RWPE2 (cell line): ENCODE data around the gene TFAP2E.

ENCODE experiments used
- ATAC-seq: fragments of 200-7000 bp; cut with Tn5 transposase; 3 replicates; pipeline ENCODE4 v1.9.1; 2021; ENCODE audit warnings: low read depth
- DNase-seq: peaks from one replicate; pipeline ENCODE4 v3.0.0-alpha.2; 2020; ENCODE audit warnings: low spot score
- H3K27ac ChIP-seq: fragments of 450-650 bp; 2 replicates; pipeline ENCODE4 v1.5.1; 2017; ENCODE audit warnings: mild to moderate bottlenecking; ENCODE audit not compliant: poor library complexity, severe bottlenecking
- H3K27me3 ChIP-seq: fragments of 250-450 bp; sonication (Bioruptor Pico); 2 replicates; pipeline ENCODE4 v1.5.1; 2021; ENCODE audit warnings: mild to moderate bottlenecking, moderate library complexity; ENCODE audit not compliant: insufficient read depth, poor library complexity, severe bottlenecking
- H3K36me3 ChIP-seq: fragments of 250-450 bp; sonication (Bioruptor Pico); 2 replicates; pipeline ENCODE4 v1.5.1; 2020; ENCODE audit warnings: low read depth, mild to moderate bottlenecking, moderate library complexity
- H3K4me1 ChIP-seq: fragments of 250-450 bp; sonication (Bioruptor Pico); 2 replicates; pipeline ENCODE4 v1.5.1; 2021; ENCODE audit warnings: mild to moderate bottlenecking, moderate library complexity; ENCODE audit not compliant: insufficient read depth, poor library complexity, severe bottlenecking
- H3K4me3 ChIP-seq: fragments of 250-450 bp; sonication (Bioruptor Pico); 2 replicates; pipeline ENCODE4 v1.5.1; 2021; ENCODE audit warnings: mild to moderate bottlenecking, moderate library complexity; ENCODE audit not compliant: severe bottlenecking
- H3K9me3 ChIP-seq: fragments of 250-450 bp; sonication (Bioruptor Pico); 2 replicates; pipeline ENCODE4 v1.5.1; 2021; ENCODE audit warnings: mild to moderate bottlenecking, moderate library complexity; ENCODE audit not compliant: severe bottlenecking
- CTCF ChIP-seq: fragments of 450-650 bp; IDR thresholded peaks from one replicate; pipeline ENCODE4 v1.5.1; 2017; ENCODE audit warnings: mild to moderate bottlenecking, moderate library complexity; ENCODE audit not compliant: poor library complexity, severe bottlenecking

TFAP2E gene

GRCh38 chr1:35598895-35599294, 25.8 kb downstream of the TFAP2E start:
- no peak for TF ChIP-seq CTCF
- H3K4me3 ChIP-seq = no peak overlapping the region
- no peak overlapping the region for H3K27ac ChIP-seq
- H3K4me1 ChIP-seq = no peaks in the 10 kb centered on the region
- H3K27me3 ChIP-seq = no peaks in the 10 kb centered on the region
- peaks cover 30% of the 10 kb centered on the region for H3K36me3 ChIP-seq
- ATAC-seq (no peak), DNase-seq (no peak)
- no peaks in the 10 kb centered on the region for H3K9me3 ChIP-seq

GRCh38 chr1:35599411-35599810, 26.3 kb downstream of the TFAP2E start:
- no peaks in the 10 kb centered on the region for H3K27me3 ChIP-seq
- peaks cover 33% of the 10 kb centered on the region for H3K36me3 ChIP-seq
- TF ChIP-seq CTCF = no peak
- ATAC-seq (no peak), DNase-seq (no peak)
- no peaks in the 10 kb centered on the region for H3K9me3 ChIP-seq
- H3K4me1 ChIP-seq = no peaks in the 10 kb centered on the region
- H3K4me3 ChIP-seq = no peak overlapping the region
- no peak overlapping the region for H3K27ac ChIP-seq

GRCh38 chr1:35600593-35600992, 27.5 kb downstream of the TFAP2E start:
- Histone ChIP-seq H3K27me3 (no peaks in the 10 kb centered on the region), H3K9me3 (no peaks in the 10 kb centered on the region), H3K4me3 (no peak overlapping the region), H3K36me3 (peaks cover 45% of the 10 kb centered on the region), H3K4me1 (no peaks in the 10 kb centered on the region), H3K27ac (no peak overlapping the region)
- no peak for TF ChIP-seq CTCF
- DNase-seq (no peak), ATAC-seq (no peak)

GRCh38 chr1:35603468-35603867, 30.4 kb downstream of the TFAP2E start:
- no peaks in the 10 kb centered on the region for H3K9me3 ChIP-seq
- TF ChIP-seq CTCF = no peak
- H3K27me3 ChIP-seq = no peaks in the 10 kb centered on the region
- no peak for DNase-seq
- ATAC-seq = no peak
- no peak overlapping the region for H3K4me3 ChIP-seq
- H3K36me3 ChIP-seq = peaks cover 71% of the 10 kb centered on the region
- H3K27ac ChIP-seq = no peak overlapping the region
- H3K4me1 ChIP-seq = no peaks in the 10 kb centered on the region

GRCh38 chr1:35603941-35604340, 30.8 kb downstream of the TFAP2E start:
- peaks cover 75% of the 10 kb centered on the region for H3K36me3 ChIP-seq
- H3K9me3 ChIP-seq = no peaks in the 10 kb centered on the region
- DNase-seq (no peak), ATAC-seq (no peak)
- H3K4me1 ChIP-seq = no peaks in the 10 kb centered on the region
- H3K4me3 ChIP-seq = no peak overlapping the region
- H3K27ac ChIP-seq = no peak overlapping the region
- H3K27me3 ChIP-seq = no peaks in the 10 kb centered on the region
- TF ChIP-seq CTCF = no peak
